ENCODE data around the gene GNA14. TPM values are rescaled to one million over a fixed set of nuclear protein-coding genes. Genes with fewer than 3 reads are reported as not detected.

GNA14 gene
- total RNA-seq, 2 experiments from 2014 or later: not detected

- Mint-ChIP-seq H3K27ac (no peak overlapping the region), H3K36me3 (no peaks in the 10 kb centered on the region), H3K4me3 (no peak overlapping the region), H3K27me3 (peaks cover 9% of the 10 kb centered on the region), H3K4me1 (ENCODE audit: low read depth) (no peaks in the 10 kb centered on the region), H3K9me3 (no peaks in the 10 kb centered on the region)
- intact Hi-C loops (cut with micrococcal nuclease): no loop called here
- CTCF ChIA-PET: no interaction called here
- no peak for DNase-seq
- POLR2A ChIA-PET: no interaction called here
Measured at GRCh38 chr9:77582525-77582924, 65.6 kb downstream of the GNA14 start.

GRCh38 chr9:77575785-77576184, 72.3 kb downstream of the GNA14 start:
- no peak overlapping the region for H3K4me3 Mint-ChIP-seq
- DNase-seq: peak; percentile 12
- no peaks in the 10 kb centered on the region for H3K4me1 Mint-ChIP-seq (ENCODE audit: low read depth)
- H3K9me3 Mint-ChIP-seq: no peaks in the 10 kb centered on the region
- POLR2A ChIA-PET: no interaction called here
- CTCF ChIA-PET: no interaction called here
- no peaks in the 10 kb centered on the region for H3K36me3 Mint-ChIP-seq
- H3K27ac Mint-ChIP-seq: no peak overlapping the region
- intact Hi-C loops (cut with micrococcal nuclease): no loop called here
- peaks cover 10% of the 10 kb centered on the region for H3K27me3 Mint-ChIP-seq

GRCh38 chr9:77569335-77569734, 78.8 kb downstream of the GNA14 start:
- DNase-seq: no peak
- H3K9me3 Mint-ChIP-seq: no peaks in the 10 kb centered on the region
- peaks cover 6% of the 10 kb centered on the region for H3K27me3 Mint-ChIP-seq
- no peaks in the 10 kb centered on the region for H3K36me3 Mint-ChIP-seq
- ChIA-PET CTCF (interaction anchor here (0.6 kb wide), 1 partner anchor 251 kb away, joined by 3 read pairs; no protein-coding TSS in a partner anchor), POLR2A (interaction anchor here (0.6 kb wide), 1 partner anchor 43 kb away, joined by 4 read pairs; no protein-coding TSS in a partner anchor)
- H3K27ac Mint-ChIP-seq: no peak overlapping the region
- intact Hi-C loops (cut with micrococcal nuclease): no loop called here
- H3K4me3 Mint-ChIP-seq: no peak overlapping the region
- H3K4me1 Mint-ChIP-seq (ENCODE audit: low read depth): no peaks in the 10 kb centered on the region

GRCh38 chr9:77563174-77563573, 84.9 kb downstream of the GNA14 start:
- Mint-ChIP-seq H3K9me3 (no peaks in the 10 kb centered on the region), H3K27me3 (peaks cover 2% of the 10 kb centered on the region), H3K27ac (no peak overlapping the region), H3K4me3 (no peak overlapping the region), H3K36me3 (no peaks in the 10 kb centered on the region), H3K4me1 (ENCODE audit: low read depth) (peaks cover 6% of the 10 kb centered on the region)
- ChIA-PET CTCF (no interaction called here), POLR2A (no interaction called here)
- intact Hi-C loops (cut with micrococcal nuclease): no loop called here
- no peak for DNase-seq

GRCh38 chr9:77562019-77562748, 85.9 kb downstream of the GNA14 start:
- H3K27ac Mint-ChIP-seq: no peak overlapping the region
- ChIA-PET CTCF (no interaction called here), POLR2A (no interaction called here)
- no peak overlapping the region for H3K4me3 Mint-ChIP-seq
- H3K9me3 Mint-ChIP-seq: no peaks in the 10 kb centered on the region
- intact Hi-C loops (cut with micrococcal nuclease): no loop called here
- no peaks in the 10 kb centered on the region for H3K36me3 Mint-ChIP-seq
- peaks cover 2% of the 10 kb centered on the region for H3K27me3 Mint-ChIP-seq
- peaks cover 6% of the 10 kb centered on the region for H3K4me1 Mint-ChIP-seq (ENCODE audit: low read depth)
- no peak for DNase-seq

GRCh38 chr9:77561331-77562018, 86.6 kb downstream of the GNA14 start:
- Mint-ChIP-seq H3K27ac (no peak overlapping the region), H3K36me3 (no peaks in the 10 kb centered on the region), H3K27me3 (no peaks in the 10 kb centered on the region), H3K4me1 (ENCODE audit: low read depth) (peaks cover 6% of the 10 kb centered on the region), H3K4me3 (no peak overlapping the region), H3K9me3 (no peaks in the 10 kb centered on the region)
- ChIA-PET POLR2A (no interaction called here), CTCF (no interaction called here)
- intact Hi-C loops (cut with micrococcal nuclease): no loop called here
- DNase-seq: no peak

GRCh38 chr9:77556396-77556795, 91.7 kb downstream of the GNA14 start:
- Mint-ChIP-seq H3K27me3 (peaks cover 3% of the 10 kb centered on the region), H3K27ac (no peak overlapping the region), H3K36me3 (no peaks in the 10 kb centered on the region), H3K4me1 (ENCODE audit: low read depth) (no peaks in the 10 kb centered on the region), H3K4me3 (no peak overlapping the region), H3K9me3 (no peaks in the 10 kb centered on the region)
- CTCF ChIA-PET: no interaction called here
- POLR2A ChIA-PET: no interaction called here
- no peak for DNase-seq
- intact Hi-C loops (cut with micrococcal nuclease): no loop called here

- intact Hi-C loops (cut with micrococcal nuclease): no loop called here
- CTCF ChIA-PET: no interaction called here
- H3K27me3 Mint-ChIP-seq: peaks cover 6% of the 10 kb centered on the region
Measured at GRCh38 chr9:77554586-77555105, 93.5 kb downstream of the GNA14 start.

GRCh38 chr9:77547106-77547730, 100.9 kb downstream of the GNA14 start:
- H3K4me1 Mint-ChIP-seq (ENCODE audit: low read depth): no peaks in the 10 kb centered on the region
- CTCF ChIA-PET: interaction anchor here (0.6 kb wide), 1 partner anchor 602 kb away, joined by 3 read pairs; no protein-coding TSS in a partner anchor
- no peak for DNase-seq
- peaks cover 2% of the 10 kb centered on the region for H3K9me3 Mint-ChIP-seq
- no peak overlapping the region for H3K27ac Mint-ChIP-seq
- H3K27me3 Mint-ChIP-seq: peaks cover 9% of the 10 kb centered on the region
- intact Hi-C loops (cut with micrococcal nuclease): no loop called here
- no peaks in the 10 kb centered on the region for H3K36me3 Mint-ChIP-seq
- POLR2A ChIA-PET: no interaction called here
- no peak overlapping the region for H3K4me3 Mint-ChIP-seq

More at GRCh38 chr9:77554586-77555105, 93.5 kb downstream of the GNA14 start:
- no peak for DNase-seq
- Mint-ChIP-seq H3K9me3 (no peaks in the 10 kb centered on the region), H3K4me3 (no peak overlapping the region), H3K27ac (no peak overlapping the region), H3K36me3 (no peaks in the 10 kb centered on the region), H3K4me1 (ENCODE audit: low read depth) (no peaks in the 10 kb centered on the region)
- POLR2A ChIA-PET: no interaction called here

- H3K9me3 Mint-ChIP-seq: peaks cover 9% of the 10 kb centered on the region
- no peak for DNase-seq
- intact Hi-C loops (cut with micrococcal nuclease): no loop called here
- no peaks in the 10 kb centered on the region for H3K36me3 Mint-ChIP-seq
- ChIA-PET CTCF (interaction anchor here (0.6 kb wide), 1 partner anchor 603 kb away, joined by 3 read pairs; no protein-coding TSS in a partner anchor), POLR2A (no interaction called here)
- H3K27me3 Mint-ChIP-seq: peaks cover 9% of the 10 kb centered on the region
- no peak overlapping the region for H3K27ac Mint-ChIP-seq
- H3K4me1 Mint-ChIP-seq (ENCODE audit: low read depth): no peaks in the 10 kb centered on the region
- no peak overlapping the region for H3K4me3 Mint-ChIP-seq
Measured at GRCh38 chr9:77546376-77546950, 101.7 kb downstream of the GNA14 start.

- no peak overlapping the region for H3K4me3 Mint-ChIP-seq
- H3K4me1 Mint-ChIP-seq (ENCODE audit: low read depth): no peaks in the 10 kb centered on the region
- no peak overlapping the region for H3K27ac Mint-ChIP-seq
- no peak for DNase-seq
- ChIA-PET CTCF (no interaction called here), POLR2A (no interaction called here)
- no peaks in the 10 kb centered on the region for H3K36me3 Mint-ChIP-seq
- intact Hi-C loops (cut with micrococcal nuclease): no loop called here
- H3K27me3 Mint-ChIP-seq: peaks cover 6% of the 10 kb centered on the region
- H3K9me3 Mint-ChIP-seq: peaks cover 24% of the 10 kb centered on the region
Measured at GRCh38 chr9:77544546-77544945, 103.6 kb downstream of the GNA14 start.

- intact Hi-C loops (cut with micrococcal nuclease): no loop called here
- Mint-ChIP-seq H3K27ac (no peak overlapping the region), H3K4me1 (ENCODE audit: low read depth) (no peaks in the 10 kb centered on the region), H3K9me3 (peaks cover 24% of the 10 kb centered on the region), H3K27me3 (peaks cover 2% of the 10 kb centered on the region), H3K4me3 (no peak overlapping the region), H3K36me3 (no peaks in the 10 kb centered on the region)
- POLR2A ChIA-PET: no interaction called here
- no peak for DNase-seq
- CTCF ChIA-PET: no interaction called here
Measured at GRCh38 chr9:77543131-77543822, 104.8 kb downstream of the GNA14 start.
